Osteoblast (primary cell): ENCODE results near the gene ZDHHC7. TPM values are rescaled to one million over a fixed set of nuclear protein-coding genes. Genes with fewer than 3 reads are reported as not detected.

Source experiments
- DNase-seq: peaks from one replicate; pipeline ENCODE4 v3.0.0; 2011; ENCODE audit warnings: low spot score, mixed read lengths; ENCODE audit not compliant: insufficient read length; ENCODE audit errors: missing footprints
- H2AFZ ChIP-seq: 2 replicates; pipeline ENCODE4 v1.6.0; 2011; ENCODE audit warnings: mild to moderate bottlenecking, low read length
- H3K27ac ChIP-seq: 2 replicates; pipeline ENCODE4 v1.5.1; 2011; ENCODE audit warnings: mild to moderate bottlenecking, low read depth, low read length, moderate library complexity
- H3K27me3 ChIP-seq: 2 replicates; pipeline ENCODE4 v1.6.0; 2012; ENCODE audit warnings: mild to moderate bottlenecking, control low read depth, inconsistent platforms, low read length, moderate library complexity; ENCODE audit not compliant: insufficient read depth
- H3K36me3 ChIP-seq: 2 replicates; pipeline ENCODE4 v1.5.1; 2011; ENCODE audit warnings: mild to moderate bottlenecking, low read length, control low read depth, moderate library complexity; ENCODE audit not compliant: insufficient read depth
- H3K4me1 ChIP-seq: 2 replicates; pipeline ENCODE4 v1.5.1; 2011; ENCODE audit warnings: mild to moderate bottlenecking, low read length, control low read depth, moderate library complexity; ENCODE audit not compliant: insufficient read depth
- H3K4me2 ChIP-seq: 2 replicates; pipeline ENCODE4 v1.6.0; 2011; ENCODE audit warnings: mild to moderate bottlenecking, low read length; ENCODE audit not compliant: insufficient read depth
- H3K4me3 ChIP-seq: fragments of 200-600 bp; sonication (generic); 3 replicates; pipeline ENCODE4 v1.5.1; 2012; ENCODE audit warnings: mild to moderate bottlenecking, low read length, inconsistent platforms; ENCODE audit not compliant: insufficient read depth
- H3K79me2 ChIP-seq: 2 replicates; pipeline ENCODE4 v1.6.0; 2012; ENCODE audit warnings: mild to moderate bottlenecking, low read length, control low read depth, inconsistent platforms; ENCODE audit not compliant: insufficient read depth
- H3K9me3 ChIP-seq: 2 replicates; pipeline ENCODE4 v1.5.1; 2011; ENCODE audit warnings: low read depth, low read length, control low read depth
- H4K20me1 ChIP-seq: 2 replicates; pipeline ENCODE4 v1.6.0; 2012; ENCODE audit warnings: mild to moderate bottlenecking, low read length, control low read depth; ENCODE audit not compliant: insufficient read depth
- total RNA-seq: library from RNA; depleted of rRNA; stranded (reverse); fragments of >200 nt; gene quantifications from 2 replicates; pipeline ENCODE4 v1.2.3, GENCODE V29; 2012
- TF ChIP-seq, protein P1 (sequence below): IDR thresholded peaks from 2 replicates; pipeline ENCODE4 v1.5.1; 2011; ENCODE audit warnings: mild to moderate bottlenecking, low read depth, low read length, moderate library complexity; ENCODE audit errors: extremely low read depth

Gene ZDHHC7
- total RNA-seq, 1 donor, result 134 TPM

DNA sequence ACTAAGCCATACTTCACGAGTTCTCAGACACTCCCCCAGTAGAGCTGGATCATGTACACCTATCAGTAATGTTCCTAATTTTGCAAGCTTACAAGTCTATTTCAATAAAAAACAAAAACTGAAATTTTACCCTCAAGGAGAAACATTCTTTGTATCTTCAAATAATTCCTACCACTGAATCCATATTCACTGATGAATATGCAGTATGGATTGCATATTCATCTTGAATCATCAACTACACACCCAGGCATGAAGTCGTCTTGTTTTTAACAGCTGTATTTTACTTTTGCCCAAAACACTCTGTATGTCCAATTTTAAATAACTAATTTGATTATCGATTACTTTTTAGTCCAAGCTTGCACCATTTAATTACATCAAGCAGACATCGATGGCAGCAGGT is 31.8 kb downstream of the ZDHHC7 start:
- Histone ChIP-seq H3K27me3 (no peaks in the 10 kb centered on the region), H3K4me1 (peaks cover 31% of the 10 kb centered on the region), H3K79me2 (peaks cover 54% of the 10 kb centered on the region), H3K27ac (peak overlapping the region; percentile 53), H4K20me1 (no peaks in the 10 kb centered on the region), H2AFZ (no peak overlapping the region), H3K9me3 (no peaks in the 10 kb centered on the region), H3K4me2 (peak overlapping the region; percentile 11), H3K36me3 (peaks cover 64% of the 10 kb centered on the region), H3K4me3 (no peak overlapping the region)
- TF ChIP-seq, protein P1, sequence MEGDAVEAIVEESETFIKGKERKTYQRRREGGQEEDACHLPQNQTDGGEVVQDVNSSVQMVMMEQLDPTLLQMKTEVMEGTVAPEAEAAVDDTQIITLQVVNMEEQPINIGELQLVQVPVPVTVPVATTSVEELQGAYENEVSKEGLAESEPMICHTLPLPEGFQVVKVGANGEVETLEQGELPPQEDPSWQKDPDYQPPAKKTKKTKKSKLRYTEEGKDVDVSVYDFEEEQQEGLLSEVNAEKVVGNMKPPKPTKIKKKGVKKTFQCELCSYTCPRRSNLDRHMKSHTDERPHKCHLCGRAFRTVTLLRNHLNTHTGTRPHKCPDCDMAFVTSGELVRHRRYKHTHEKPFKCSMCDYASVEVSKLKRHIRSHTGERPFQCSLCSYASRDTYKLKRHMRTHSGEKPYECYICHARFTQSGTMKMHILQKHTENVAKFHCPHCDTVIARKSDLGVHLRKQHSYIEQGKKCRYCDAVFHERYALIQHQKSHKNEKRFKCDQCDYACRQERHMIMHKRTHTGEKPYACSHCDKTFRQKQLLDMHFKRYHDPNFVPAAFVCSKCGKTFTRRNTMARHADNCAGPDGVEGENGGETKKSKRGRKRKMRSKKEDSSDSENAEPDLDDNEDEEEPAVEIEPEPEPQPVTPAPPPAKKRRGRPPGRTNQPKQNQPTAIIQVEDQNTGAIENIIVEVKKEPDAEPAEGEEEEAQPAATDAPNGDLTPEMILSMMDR, result no peak
- DNase-seq, result peak; percentile 62

DNA sequence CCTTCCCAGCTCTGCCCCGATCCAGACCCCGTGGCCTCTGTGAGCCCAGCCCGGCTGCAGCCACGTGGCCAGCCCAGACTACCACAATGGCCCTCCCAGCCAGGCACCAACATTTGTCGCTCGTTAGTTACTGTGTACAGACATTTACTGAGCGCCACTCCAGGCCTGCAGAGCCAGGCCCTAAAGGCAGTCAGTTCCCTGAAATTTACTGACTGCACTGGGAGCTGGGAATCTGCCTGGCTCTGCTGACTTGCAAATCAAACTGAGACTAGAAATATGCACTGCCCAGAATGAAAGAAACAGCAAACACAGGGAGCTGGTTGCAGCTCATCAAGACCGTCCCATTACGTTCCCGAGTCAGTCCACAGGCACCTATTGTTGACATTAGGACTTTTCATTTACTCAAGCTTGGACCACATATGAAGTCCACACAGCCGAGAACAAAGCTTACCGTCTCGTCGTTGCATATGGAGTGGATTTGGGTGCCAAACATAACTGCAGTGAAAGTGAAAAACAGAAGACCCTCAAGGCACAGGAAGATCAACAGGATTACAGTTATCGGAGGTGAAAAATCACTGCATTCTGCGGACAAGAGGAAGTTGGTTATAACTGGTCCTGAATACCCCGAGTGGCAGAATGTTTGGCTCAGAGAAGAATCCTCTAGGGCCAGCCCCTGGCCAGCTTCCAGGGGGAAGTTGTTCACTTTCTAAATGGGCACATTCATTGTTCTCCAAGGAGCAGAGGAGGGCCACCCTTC is 34.5 kb downstream of the ZDHHC7 start:
- Histone ChIP-seq H3K9me3 (no peaks in the 10 kb centered on the region), H3K4me1 (peaks cover 41% of the 10 kb centered on the region), H3K27ac (peak overlapping the region; percentile 51), H3K27me3 (no peaks in the 10 kb centered on the region), H4K20me1 (no peaks in the 10 kb centered on the region), H3K36me3 (peaks cover 62% of the 10 kb centered on the region), H3K4me2 (peak overlapping the region; percentile 32), H3K4me3 (no peak overlapping the region), H3K79me2 (peaks cover 36% of the 10 kb centered on the region), H2AFZ (no peak overlapping the region)
- TF ChIP-seq, protein P1, result no peak
- DNase-seq, result peak; percentile 80

- no peak for DNase-seq
- no peak overlapping the region for H3K4me2 ChIP-seq
- TF ChIP-seq, protein P1, result no peak
- H3K27ac ChIP-seq, result no peak overlapping the region
- no peak overlapping the region for H2AFZ ChIP-seq
- H3K4me1 ChIP-seq, result peaks cover 41% of the 10 kb centered on the region
- peaks cover 23% of the 10 kb centered on the region for H3K79me2 ChIP-seq
- H4K20me1 ChIP-seq, result no peaks in the 10 kb centered on the region
- no peaks in the 10 kb centered on the region for H3K27me3 ChIP-seq
- no peaks in the 10 kb centered on the region for H3K9me3 ChIP-seq
- H3K36me3 ChIP-seq, result peaks cover 49% of the 10 kb centered on the region
- H3K4me3 ChIP-seq, result no peak overlapping the region
Observed at GRCh38 chr16:84975522-84975921, 35.8 kb downstream of the ZDHHC7 start.

- peaks cover 49% of the 10 kb centered on the region for H3K36me3 ChIP-seq
- no peaks in the 10 kb centered on the region for H3K9me3 ChIP-seq
- H3K4me1 ChIP-seq, result peaks cover 41% of the 10 kb centered on the region
- no peak overlapping the region for H3K27ac ChIP-seq
- H3K4me3 ChIP-seq, result no peak overlapping the region
- H4K20me1 ChIP-seq, result no peaks in the 10 kb centered on the region
- no peak overlapping the region for H3K4me2 ChIP-seq
- no peaks in the 10 kb centered on the region for H3K27me3 ChIP-seq
- no peak overlapping the region for H2AFZ ChIP-seq
- H3K79me2 ChIP-seq, result peaks cover 23% of the 10 kb centered on the region
- TF ChIP-seq, protein P1, result no peak
- DNase-seq, result no peak
Observed at GRCh38 chr16:84975066-84975465, 36.3 kb downstream of the ZDHHC7 start.
